Activated B cell treated with CpG ODN at 0.5 μM for 24 hours (primary cell): ENCODE results near the gene ANKDD1A. TPM values are rescaled to one million over a fixed set of nuclear protein-coding genes. Genes with fewer than 3 reads are reported as not detected.

Experiments used
- ATAC-seq: fragments of 200-7000 bp; cut with Tn5 transposase; one replicate; pipeline ENCODE4 v1.10.0; 2021; ENCODE audit warnings: low read depth, mild to moderate bottlenecking, moderate library complexity
- CTCF ChIA-PET: fragments of 350-600 bp; sonication (Branson Sonifier 250); formaldehyde crosslinking; loops from one replicate; lab custom pipeline; 2021; ENCODE audit warnings: antibody characterized with exemption; lab: Charles Lee
- POLR2A ChIA-PET: fragments of 350-600 bp; sonication (Branson Sonifier 250); formaldehyde crosslinking; loops from one replicate; lab custom pipeline; 2021; ENCODE audit warnings: antibody characterized with exemption; lab: Charles Lee
- DNase-seq: peaks from one replicate; pipeline ENCODE4 v3.0.0; 2022
- H3K27ac Mint-ChIP-seq: one replicate; pipeline ENCODE4 v1.8.0; 2020; ENCODE audit warnings: mixed read lengths
- H3K27me3 Mint-ChIP-seq: one replicate; pipeline ENCODE4 v1.8.0; 2021; ENCODE audit warnings: mixed read lengths
- H3K36me3 Mint-ChIP-seq: one replicate; pipeline ENCODE4 v1.8.0; 2021; ENCODE audit warnings: low read depth, mixed read lengths
- H3K4me1 Mint-ChIP-seq: one replicate; pipeline ENCODE4 v1.8.0; 2021; ENCODE audit warnings: mixed read lengths
- H3K4me3 Mint-ChIP-seq: one replicate; pipeline ENCODE4 v1.8.0; 2020; ENCODE audit warnings: mild to moderate bottlenecking, mixed read lengths
- H3K9me3 Mint-ChIP-seq: one replicate; pipeline ENCODE4 v1.8.0; 2020; ENCODE audit warnings: mixed read lengths
- intact Hi-C: fragments of 100-400 bp; cut with micrococcal nuclease; formaldehyde crosslinking; loops from one replicate; pipeline ENCODE4 v1.15.1; 2024
- total RNA-seq: library from RNA; stranded (reverse); gene quantifications from 2 replicates; pipeline ENCODE4 v1.2.3, GENCODE V29; 2022
- TF ChIP-seq, protein P1 (sequence below): fragments of 200-600 bp; IDR thresholded peaks from one replicate; pipeline ENCODE4 v1.8.0; 2022; ENCODE audit warnings: antibody characterized with exemption, mild to moderate bottlenecking

The ANKDD1A gene
- total RNA-seq, 1 donor from 2014 or later = 3.9 TPM

DNA sequence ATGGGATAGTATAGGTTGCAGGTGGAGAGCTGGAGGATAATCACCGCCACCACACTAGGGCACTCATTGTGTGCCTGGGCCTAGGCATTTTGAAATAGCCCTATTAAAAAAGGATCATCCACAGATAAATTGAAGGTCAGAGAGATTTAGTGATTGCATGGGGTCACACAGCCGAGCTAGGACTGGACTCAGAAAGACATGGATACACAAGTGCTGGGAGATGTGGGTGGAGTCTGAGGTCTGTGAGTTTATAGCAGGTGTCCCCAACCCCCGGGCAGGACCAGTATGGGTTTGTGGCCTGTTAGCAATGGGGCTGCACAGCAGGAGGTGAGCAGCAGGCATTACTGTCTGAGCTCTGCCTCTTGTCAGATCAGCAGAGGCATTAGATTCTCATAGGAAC is 5.3 kb upstream of the ANKDD1A start:
- DNase-seq (no peak), ATAC-seq (no peak)
- Mint-ChIP-seq H3K4me1 (peaks cover 42% of the 10 kb centered on the region), H3K36me3 (no peaks in the 10 kb centered on the region), H3K9me3 (no peaks in the 10 kb centered on the region), H3K27ac (no peak overlapping the region), H3K4me3 (no peak overlapping the region), H3K27me3 (peaks cover 7% of the 10 kb centered on the region)
- TF ChIP-seq, protein P1, sequence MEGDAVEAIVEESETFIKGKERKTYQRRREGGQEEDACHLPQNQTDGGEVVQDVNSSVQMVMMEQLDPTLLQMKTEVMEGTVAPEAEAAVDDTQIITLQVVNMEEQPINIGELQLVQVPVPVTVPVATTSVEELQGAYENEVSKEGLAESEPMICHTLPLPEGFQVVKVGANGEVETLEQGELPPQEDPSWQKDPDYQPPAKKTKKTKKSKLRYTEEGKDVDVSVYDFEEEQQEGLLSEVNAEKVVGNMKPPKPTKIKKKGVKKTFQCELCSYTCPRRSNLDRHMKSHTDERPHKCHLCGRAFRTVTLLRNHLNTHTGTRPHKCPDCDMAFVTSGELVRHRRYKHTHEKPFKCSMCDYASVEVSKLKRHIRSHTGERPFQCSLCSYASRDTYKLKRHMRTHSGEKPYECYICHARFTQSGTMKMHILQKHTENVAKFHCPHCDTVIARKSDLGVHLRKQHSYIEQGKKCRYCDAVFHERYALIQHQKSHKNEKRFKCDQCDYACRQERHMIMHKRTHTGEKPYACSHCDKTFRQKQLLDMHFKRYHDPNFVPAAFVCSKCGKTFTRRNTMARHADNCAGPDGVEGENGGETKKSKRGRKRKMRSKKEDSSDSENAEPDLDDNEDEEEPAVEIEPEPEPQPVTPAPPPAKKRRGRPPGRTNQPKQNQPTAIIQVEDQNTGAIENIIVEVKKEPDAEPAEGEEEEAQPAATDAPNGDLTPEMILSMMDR = no peak
- POLR2A ChIA-PET = interaction anchor here (1.2 to 5.9 kb wide), 4 partner anchors 13 to 84 kb away, joined by 3 to 74 read pairs (median 6); partner anchors contain the start of genes PLEKHO2 and SPG21
- intact Hi-C loops = no loop called here
- CTCF ChIA-PET = interaction anchor here (0.9 to 6.5 kb wide), 10 partner anchors 10 to 220 kb away, joined by 3 to 55 read pairs (median 6); no protein-coding TSS in a partner anchor

GRCh38 chr15:64907991-64908390 is 3.7 kb upstream of the ANKDD1A start:
- intact Hi-C loops = no loop called here
- ChIA-PET POLR2A (interaction anchor here (0.9 kb wide), 1 partner anchor 65 kb away, joined by 3 read pairs; no protein-coding TSS in a partner anchor), CTCF (interaction anchor here (1.5 to 4.9 kb wide), 2 partner anchors 73 to 97 kb away, joined by 3 to 39 read pairs; no protein-coding TSS in a partner anchor)
- TF ChIP-seq, protein P1 = no peak
- Mint-ChIP-seq H3K36me3 (no peaks in the 10 kb centered on the region), H3K27me3 (peaks cover 11% of the 10 kb centered on the region), H3K4me3 (no peak overlapping the region), H3K9me3 (no peaks in the 10 kb centered on the region), H3K27ac (no peak overlapping the region), H3K4me1 (peaks cover 29% of the 10 kb centered on the region)
- DNase-seq = no peak
- no peak for ATAC-seq

- POLR2A ChIA-PET = no interaction called here
- no peaks in the 10 kb centered on the region for H3K36me3 Mint-ChIP-seq
- CTCF ChIA-PET = interaction anchor here (1.9 kb wide), 1 partner anchor 182 kb away, joined by 7 read pairs; no protein-coding TSS in a partner anchor
- no peak for DNase-seq
- peaks cover 14% of the 10 kb centered on the region for H3K4me1 Mint-ChIP-seq
- ATAC-seq = no peak
- no peaks in the 10 kb centered on the region for H3K9me3 Mint-ChIP-seq
- H3K27ac Mint-ChIP-seq = no peak overlapping the region
- H3K4me3 Mint-ChIP-seq = no peak overlapping the region
- peaks cover 11% of the 10 kb centered on the region for H3K27me3 Mint-ChIP-seq
- intact Hi-C loops = no loop called here
- TF ChIP-seq, protein P1 = no peak
Observed at GRCh38 chr15:64909546-64909945, 2.2 kb upstream of the ANKDD1A start.

DNA sequence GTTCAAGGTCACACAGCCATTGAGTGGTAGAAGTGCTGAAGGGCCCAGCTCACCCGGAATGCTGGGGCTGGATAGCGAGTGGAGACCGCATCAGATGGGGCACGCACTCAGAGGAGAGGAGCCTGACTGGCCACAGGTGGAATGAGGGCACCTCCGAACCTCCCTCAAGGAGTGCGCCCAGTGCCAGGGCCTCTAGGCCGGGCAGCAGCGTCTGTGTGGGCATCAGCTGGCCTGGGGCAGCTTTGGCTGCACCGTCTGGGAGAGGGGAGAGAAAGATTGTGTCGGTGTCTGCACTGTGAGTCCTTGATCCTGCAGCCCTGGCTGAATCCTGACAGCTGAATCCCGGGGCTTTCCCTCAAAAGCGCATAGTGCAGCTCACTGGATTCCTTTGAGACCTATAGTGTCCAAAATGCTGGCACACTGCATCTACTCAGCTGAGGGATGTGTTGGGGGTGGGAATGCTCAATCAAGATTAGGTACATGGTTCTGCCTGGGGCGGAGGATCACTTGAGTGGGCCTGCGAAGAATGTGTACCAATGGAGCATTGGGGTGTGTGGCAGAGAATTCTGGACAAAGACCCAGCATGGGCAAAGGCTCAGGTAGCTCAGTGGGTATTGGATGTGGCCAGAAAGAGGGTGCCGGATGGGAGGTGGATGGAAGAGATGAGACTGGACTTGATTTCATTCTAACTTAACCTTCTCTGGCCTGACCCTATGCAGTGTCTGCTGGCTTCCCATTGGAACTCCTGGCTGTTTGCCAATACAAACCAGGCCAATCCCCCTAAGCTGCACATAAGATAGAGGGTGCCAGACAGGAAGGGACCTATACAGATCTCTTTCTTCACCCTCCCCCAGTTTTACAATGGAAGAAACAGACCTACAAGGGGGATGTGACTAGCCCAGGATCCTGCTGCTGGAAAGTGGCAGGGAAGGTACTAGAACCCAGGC is 950 bp downstream of the ANKDD1A start:
- H3K4me3 Mint-ChIP-seq = peak overlapping the region; percentile 38
- DNase-seq (no peak), ATAC-seq (no peak)
- no peak overlapping the region for H3K27ac Mint-ChIP-seq
- ChIA-PET CTCF (interaction anchor here (1.3 kb wide), 1 partner anchor 102 kb away, joined by 3 read pairs; no protein-coding TSS in a partner anchor), POLR2A (interaction anchor here (0.7 kb wide), 1 partner anchor 145 kb away, joined by 3 read pairs; no protein-coding TSS in a partner anchor)
- peaks cover 7% of the 10 kb centered on the region for H3K4me1 Mint-ChIP-seq
- intact Hi-C loops = no loop called here
- H3K9me3 Mint-ChIP-seq = no peaks in the 10 kb centered on the region
- TF ChIP-seq, protein P1 = no peak
- H3K27me3 Mint-ChIP-seq = peaks cover 11% of the 10 kb centered on the region
- no peaks in the 10 kb centered on the region for H3K36me3 Mint-ChIP-seq
